Activated CD4-positive, alpha-beta T cell treated with anti-CD3 and anti-CD28 coated beads, Interleukin-2, amount 50 U/mL, for 48 hours (primary cell): ENCODE measurements around the gene MAST2.
A peak's percentile ranks its signal among the peaks of the same experiment; 100 is the strongest.
"Not testable (repeated sequence)": the region's sequence is repeated elsewhere in the genome, so short reads cannot be mapped to it uniquely, and the experiment has no call there.

Experiments used
- DNase-seq, 2 experiments: peaks; one replicate each; pipeline ENCODE4 v3.0.0-alpha.2; 2020

The MAST2 gene

DNA sequence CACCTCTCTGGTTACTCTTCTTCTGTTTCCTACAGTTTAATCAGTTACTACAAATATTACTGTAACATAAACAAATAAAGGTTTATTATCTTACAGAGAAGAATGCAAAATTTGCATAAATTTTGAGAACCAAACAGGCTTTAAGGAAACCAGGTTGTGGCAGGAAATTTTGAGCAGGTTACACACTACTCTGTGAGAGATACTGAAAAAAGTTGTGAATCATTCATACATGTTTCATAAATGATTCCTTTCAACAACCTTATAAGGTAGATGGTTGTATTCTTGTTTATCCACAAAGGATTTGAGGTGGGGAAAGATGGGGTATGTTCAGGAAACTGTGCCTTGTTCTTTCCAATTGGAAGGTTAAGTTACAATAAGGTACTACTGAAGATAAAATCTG is 58.6 kb downstream of the MAST2 start:
- DNase-seq = no peak

DNA sequence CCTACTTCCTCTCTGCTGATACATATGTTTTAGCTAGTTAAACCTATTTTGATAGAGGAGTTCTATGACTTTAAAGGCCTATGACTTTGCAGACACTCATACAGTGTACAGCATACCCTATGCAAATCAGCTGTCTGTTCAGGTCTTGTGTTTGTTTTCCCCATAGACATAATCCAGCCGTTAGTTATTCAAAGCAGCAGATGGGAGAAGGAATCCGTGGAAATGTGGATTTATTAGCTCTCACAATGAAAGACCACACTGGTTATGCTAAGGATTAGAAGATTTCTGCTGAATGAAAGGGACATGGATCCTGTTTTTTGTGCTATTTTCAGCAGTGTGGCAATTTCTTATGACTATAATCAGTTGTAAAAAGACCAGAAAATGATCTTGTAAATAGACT is 59.8 kb downstream of the MAST2 start:
- DNase-seq = no peak

DNA sequence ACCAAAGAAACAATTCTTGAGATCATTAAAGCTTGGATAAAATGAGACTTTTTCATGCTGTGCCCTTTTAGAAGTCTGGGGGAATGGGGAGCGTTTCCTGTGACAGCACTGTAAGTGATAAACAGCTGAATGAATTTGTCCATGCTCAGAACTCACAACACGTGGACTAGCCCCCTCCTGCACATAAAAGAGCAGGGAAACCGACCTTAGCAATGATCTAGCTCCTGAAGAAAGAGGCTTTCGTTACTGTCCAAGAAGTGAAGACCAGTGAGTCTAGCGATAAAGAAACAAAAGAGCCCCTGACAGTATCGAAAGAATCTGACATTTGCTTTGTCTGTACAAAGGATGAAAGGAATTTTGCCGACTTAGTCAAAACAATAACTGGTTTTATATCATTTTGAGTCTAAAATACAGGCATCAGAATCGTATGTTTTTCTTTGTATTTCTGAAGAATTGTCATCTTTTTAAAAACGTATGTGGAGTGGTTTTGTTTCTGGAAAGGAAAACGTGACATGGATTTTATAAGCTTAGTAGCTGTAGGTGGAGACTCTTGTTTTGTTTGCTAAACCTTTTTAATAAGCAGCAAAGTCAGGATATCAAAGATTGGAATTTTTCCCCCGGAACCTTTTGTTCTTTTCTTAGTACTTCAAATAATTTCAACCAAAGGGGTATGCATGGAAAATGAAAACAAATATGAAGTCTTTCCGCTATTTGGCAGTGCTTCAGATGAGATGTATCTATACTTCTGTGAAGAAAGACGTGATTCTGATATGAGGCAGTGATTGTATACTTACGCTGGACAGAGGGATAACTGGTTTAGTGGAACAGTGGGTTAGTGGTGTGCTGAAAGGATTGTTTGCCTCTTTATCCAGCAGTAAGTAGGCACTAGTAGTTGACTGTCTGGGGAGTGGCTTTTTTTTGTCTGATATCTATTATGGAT is 61.0 kb downstream of the MAST2 start:
- DNase-seq = no peak

DNA sequence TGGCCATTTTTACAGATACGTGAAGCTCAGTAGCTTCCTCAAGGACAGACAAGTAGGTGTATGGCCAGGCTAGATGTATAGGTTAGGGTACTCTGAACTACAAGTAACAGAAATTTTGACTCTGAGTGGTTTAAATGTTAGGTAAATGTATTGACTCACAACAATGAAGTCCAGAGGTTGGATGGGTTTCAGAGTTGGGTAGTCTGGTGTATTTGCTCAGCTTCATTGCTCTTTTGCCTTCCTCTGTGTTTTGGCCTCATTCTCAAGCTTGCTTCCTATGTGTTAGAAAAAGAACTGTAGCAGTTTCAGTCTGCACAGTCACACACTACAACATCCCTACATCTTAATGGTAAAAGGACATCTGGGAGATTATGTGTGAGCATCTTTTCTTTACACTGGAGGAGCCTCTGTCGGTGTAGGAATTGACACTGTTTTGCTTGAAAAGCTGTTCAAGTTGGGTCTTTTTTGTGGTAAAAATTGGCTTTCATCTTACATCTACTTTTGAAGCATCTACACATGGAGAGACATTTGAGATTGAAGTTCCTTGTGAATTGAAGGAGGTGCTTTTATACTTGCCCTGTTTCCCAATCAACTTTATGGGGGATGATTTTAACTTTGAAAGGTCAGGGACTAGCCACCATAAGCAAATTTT is 64.4 kb downstream of the MAST2 start:
- no peak for DNase-seq

DNA sequence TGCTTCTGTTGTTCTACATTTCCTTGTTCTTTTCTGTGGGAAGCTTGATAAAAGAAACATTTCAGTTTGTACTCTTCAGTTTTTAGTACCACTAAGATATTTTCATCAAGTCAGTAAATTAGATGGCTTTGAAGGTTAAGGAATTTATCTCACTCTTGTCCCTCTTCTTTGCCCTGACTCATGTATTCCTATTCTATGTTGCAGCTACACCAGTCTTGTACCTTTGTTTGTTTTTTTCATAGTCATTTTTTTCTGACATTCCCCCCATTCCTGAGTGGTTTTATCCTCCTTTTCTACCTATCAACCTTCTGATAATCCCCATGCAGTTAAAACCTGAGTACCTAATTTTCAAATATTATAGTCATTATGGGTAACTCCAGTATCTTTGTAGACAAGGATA is 65.4 kb downstream of the MAST2 start:
- DNase-seq = no peak

DNA sequence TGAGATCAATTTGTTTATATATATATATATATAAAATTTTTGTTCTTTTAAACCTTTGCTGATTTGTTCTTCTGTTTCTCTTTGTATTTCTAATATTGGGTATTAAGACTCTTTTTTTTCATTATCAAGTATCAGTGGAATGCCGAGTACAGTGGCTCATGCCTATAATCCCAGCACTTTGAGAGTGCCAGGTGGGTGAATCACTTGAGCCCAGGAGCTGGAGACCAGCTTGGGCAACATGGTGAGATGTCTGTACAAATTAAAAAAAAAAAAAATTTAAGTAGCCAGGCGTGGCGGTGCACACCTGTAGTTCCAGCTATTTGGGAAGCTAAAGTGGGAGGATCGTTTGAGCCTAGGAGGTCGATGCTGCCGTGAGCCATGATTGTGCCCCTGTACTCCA is 67.1 kb downstream of the MAST2 start:
- DNase-seq = no peak

DNA sequence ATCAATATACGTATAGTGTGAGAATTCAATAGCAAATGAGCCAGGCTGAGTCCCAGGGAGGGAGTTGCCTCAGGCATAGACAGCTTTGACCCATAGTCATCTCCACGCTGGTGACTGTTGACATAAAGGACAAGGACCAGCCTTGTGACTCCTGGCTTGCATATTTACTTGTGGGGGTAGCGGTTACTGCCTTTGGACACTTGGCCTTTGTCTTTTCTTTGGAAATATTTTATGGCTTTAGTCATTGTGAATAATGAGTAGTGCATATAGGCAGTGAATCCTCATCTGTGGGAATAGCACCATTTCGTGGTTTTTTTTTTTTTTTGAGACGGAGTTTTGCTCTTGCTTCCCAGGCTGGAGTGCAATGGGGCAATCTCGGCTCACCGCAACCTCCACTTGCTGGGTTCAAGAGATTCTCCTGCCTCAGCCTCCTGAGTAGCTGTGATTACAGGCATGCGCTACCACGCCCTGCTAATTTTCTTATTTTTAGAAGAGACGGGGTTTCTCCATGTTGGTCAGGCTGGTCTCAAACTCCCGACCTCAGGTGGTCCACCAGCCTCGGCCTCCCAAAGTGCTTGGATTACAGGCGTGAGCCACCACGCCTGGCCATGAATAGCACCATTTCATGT is 68.9 kb downstream of the MAST2 start:
- DNase-seq = not testable (repeated sequence)

DNA sequence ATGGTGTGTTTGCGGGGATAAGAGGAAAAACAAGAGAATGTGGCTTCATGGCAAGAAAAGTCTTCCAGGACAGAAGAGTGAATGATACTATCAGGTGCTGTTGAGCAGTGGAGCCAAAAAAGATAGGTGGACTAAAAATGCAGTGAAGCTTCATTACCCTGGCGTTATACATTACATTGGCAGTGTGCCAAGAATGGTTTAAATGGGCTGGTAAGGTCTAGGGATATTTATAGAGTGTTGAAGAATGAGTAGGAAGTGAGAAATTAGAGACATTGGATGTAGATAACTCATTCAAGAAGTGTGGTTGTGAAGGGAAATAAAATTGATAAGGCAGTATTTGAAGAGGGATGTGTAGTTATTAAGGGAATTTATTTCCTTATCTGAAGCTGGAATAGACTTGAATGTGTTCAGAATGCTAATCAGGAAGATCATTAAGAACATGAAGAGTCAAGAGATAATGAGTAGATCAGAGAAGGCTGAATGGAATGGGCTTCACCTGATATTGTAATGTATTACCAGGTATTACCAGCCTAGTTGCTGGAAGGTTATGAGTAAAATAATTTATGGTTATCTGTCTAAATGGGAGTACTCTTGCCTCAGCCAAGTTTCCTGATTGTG is 72.7 kb downstream of the MAST2 start:
- DNase-seq = no peak

DNA sequence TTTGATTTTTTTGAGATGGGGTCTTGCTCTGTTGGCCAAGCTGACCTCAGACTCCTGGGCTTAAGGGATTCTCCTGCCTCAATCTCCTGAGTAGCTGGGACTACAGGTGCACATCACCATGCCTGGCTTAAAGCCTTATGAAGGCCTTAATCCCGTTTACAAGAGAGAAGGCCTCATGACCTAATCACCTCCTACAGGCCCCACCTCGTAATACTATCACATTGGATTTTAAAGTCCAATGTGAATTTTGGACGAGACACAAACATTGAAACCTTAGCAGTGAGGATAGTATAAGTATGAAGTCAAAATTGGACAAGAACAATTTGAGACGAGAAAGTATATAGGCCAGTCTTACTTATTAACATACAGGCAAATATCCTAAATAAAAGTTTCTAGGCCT is 73.9 kb downstream of the MAST2 start:
- DNase-seq = no peak

DNA sequence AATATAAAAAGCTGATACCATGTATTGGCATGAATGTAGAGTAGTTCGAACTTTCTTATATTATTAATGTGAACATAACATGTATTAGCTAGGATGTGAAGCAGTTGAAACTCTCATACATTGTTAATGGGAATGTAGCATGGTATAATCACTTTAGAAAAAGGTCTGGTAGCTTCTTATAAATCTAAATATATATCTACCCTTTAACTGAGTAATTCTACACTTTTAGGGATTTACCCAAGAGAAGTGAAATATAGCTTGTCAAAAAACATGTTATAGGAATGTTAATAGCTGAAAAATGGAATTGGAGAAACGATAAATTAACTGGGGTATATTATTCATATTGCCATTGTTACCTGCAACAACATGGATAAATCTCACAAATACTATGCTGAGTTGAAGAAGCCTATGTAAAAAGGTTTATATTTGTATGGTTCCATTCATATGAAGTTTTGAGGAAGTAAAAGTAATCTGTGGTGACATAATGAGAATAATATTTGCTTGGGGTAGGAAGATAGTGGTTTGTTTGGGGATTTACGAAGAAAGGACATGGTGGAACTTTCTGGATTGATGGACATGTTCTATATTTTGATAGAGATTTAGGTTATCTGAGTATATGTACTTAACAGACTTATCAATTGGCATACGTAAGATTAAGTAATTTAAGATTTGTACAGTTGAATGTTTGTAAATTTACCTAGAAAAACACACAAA is 76.6 kb downstream of the MAST2 start:
- no peak for DNase-seq

DNA sequence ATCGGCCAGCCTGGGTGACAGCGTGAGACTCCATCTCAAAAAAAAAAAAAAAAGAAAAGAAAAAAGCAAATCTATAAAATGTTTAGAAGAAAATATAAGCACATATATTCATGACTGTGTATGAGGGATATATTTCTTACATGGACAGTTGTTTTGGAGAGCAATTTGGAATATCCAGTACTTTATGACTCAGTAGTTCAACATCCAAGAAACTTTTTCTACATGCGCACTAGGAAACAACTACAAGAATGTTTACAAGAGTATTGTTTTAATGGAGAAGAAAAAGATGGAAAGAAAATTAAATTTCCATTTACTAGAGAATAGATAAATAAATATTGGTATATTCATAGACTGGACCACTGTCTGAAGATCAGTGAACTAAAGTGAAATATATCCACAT is 77.5 kb downstream of the MAST2 start:
- DNase-seq = no peak

DNA sequence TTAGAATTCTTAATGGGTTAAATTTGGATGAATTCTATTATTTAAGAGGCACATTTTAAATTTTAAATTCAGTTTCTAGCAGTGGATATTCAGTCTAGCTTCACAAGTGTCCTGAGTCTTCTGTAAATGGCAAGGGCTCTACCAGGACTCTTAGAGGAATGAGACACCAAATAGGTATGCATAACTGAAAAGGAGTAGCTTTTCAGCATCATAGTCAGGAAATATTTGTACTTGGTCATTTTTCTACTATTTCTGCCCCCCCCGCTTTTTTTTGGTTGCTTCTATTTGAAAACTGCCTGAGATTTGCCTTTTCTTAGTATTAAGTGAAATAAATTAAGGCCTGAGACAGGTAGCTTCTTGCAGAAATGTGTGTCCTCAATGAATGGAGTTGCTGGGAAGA is 80.2 kb downstream of the MAST2 start:
- no peak for DNase-seq

DNA sequence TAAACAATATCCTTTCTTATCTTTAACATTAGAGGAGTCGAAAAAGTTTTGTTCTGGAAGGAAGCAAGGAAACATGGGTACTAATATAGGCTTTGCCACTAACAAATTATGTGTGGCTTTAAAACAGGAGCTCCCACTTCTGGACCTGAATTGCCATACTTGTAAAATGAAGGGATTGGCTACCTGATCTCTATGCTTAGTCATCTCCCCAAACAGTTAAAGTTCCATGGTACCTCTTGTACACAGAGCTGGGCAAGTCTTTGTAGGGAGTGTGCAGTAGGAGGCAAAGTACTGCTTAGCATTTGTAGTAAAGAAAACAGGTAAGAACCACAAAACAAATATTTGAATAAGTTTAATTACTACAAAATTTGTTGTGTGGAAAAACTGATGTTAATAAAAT is 81.3 kb downstream of the MAST2 start:
- no peak for DNase-seq

DNA sequence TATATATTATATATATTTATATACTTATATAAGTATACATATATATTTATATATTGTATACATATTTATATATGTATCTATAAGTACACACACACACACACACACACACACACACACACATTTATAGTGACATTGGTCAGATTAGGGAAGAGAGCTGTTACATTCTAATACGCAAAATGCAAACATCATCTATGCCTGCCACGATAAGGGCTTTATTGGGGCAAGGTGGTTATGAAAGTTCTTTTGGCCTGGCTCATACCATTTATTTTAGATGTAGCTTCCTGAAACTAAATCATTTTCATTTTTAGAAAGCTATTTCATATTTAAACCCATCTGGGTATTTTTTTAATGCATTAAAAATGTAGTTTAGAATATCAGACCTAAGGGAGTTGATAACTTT is 82.8 kb downstream of the MAST2 start:
- no peak for DNase-seq

DNA sequence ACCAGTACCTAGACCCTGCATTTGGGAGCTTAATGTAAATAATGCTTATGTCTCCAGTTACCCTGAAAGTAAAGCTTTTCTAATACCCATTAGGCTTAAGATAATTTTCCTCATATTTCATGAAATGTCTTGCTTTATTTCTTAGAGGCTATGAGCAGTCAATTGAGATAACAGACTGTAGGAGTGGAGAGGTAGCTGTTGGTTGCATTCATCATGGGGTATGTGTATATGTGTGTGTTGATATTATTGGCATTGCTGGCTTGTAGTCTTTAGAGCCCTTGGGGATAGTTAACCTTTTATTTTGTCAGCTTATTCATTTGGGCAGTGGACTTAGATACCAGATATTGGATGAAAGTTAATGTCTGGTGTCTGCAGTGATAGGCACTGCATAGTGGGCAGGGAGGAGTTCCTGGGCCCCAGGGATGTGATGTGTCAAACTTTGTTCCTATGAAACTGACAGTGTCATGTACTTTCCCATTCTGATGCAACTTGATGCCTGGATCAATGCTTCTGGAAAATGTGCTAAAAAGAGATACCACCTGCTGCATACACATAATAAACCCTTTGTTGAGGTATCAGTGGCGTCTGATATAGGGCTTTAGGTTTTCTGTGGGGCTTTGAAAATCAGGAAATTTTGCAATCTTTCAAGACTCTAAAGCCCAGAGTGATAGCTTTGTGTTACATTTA is 83.9 kb downstream of the MAST2 start:
- DNase-seq = peak; percentile 16 to 32

DNA sequence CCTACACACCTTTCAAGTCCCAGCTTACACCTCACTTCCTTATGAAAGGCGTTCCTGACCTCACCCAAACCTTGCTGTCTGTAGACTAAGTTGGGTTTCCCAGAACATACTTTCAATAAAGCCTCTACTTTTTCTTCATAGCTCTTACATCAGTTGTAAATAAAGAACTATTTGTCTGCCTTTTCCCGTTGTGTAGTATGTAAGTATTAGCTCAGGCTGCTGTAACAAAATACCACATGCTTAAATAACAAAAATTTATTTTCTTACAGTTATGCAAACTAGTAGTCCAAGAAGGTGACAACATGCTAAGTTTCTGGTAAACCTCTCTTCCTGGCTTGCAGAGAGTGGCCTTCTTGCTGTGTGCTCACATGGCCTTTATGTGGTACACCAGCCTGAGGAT is 86.7 kb downstream of the MAST2 start:
- DNase-seq = no peak

DNA sequence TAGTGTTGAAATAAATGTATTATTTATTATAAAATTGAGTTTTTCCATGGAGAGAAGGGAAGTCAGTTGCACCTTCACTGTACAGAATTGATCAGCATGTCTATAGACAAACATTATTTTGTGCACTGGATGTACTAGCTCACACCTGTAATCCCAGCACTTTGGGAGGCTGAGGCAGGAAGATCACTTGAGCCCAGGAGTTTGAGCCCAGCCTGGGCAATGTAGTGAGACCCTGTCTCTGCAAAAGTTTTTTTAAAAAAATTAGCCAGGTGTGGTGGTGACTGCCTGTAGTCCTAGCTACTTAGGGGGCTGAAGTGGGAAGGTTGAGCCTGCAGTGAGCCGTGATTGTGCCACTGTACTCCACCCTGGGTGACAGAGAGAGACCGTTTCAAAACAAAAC is 87.7 kb downstream of the MAST2 start:
- no peak for DNase-seq

DNA sequence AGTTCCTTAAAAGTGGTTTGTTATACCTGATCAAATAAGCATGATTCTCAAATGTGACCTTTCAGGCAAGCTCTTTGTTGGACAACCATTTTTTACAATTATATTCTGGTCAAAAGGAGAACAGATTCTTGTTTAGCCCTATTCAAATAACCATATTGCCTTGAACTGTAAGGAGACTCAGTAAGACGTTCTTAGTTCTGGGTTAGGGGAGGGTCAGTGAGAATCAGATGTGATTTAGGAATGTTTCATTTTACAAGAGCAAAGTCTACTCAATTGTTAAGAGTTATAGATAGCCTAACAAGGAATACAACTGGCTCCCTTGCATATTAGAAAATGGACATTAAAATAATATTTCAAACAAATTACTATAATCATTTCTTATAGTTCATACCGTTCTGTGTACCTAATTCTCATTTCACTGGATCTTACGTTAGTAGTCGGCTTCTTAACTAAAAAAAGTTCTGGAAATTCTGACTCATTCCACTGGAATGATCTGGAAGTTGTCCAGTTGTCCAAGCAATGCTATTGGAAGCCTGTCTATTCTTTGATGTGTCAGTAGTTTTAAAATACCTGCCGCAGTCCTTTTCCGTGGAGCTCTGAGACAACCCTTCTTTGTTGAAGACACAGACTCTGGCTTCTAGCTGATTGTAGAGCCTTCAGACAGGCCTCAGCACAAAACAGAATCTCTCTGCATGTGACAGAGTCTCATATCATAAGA is 88.8 kb downstream of the MAST2 start:
- DNase-seq = no peak

DNA sequence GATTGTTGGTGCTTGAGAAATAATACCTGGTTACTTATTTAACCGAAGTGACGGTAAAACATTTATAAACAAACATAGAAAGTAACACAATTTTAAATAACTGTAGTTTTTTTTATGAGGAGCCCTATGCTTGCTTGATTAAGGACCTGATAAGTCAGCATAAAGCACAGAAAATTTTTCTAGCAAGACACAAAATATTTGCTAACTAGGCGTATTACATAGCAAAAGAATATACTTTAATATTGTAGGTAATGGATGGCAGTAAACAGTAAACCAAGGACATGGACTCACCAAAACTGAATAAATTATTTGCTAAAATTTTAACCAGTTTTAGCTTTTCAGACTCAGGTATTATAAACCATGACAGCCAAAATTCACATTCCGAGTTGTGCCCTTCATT is 90.9 kb downstream of the MAST2 start:
- DNase-seq = no peak

DNA sequence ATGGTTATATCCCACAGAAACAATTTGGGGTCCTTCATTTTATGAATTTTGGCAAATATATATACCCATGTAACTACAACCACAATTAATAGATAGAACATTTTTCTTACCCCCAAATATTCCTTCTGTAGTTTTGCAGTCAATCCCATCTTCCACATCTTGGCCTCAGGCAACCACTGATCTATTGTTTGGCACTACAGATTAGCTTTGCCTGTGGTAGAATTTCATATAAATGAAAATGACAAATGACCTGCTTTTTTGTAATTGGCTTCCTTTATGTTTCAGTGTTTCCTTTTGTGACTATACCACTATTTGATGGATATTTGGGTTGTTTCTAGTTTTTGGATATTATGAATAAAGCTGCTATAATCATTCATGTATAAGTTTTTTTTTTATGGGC is 91.5 kb downstream of the MAST2 start:
- DNase-seq = no peak

DNA sequence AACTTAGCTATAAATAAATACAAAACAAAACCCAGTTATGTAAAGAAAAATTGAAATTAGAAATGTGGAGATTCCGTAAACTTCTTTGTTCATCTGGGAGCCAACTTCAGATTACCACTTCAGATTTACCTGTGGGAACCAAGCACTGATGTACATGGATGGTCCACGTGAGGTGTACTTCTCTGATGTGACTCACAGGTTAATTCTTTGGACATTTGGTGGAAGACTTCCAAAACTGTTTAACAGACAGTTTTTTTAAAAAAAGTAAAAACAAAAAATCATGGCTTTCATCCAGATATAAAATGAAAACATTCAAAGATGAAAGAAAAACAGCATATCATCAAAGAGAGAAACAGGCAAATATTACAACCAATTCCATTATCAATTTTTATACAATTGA is 92.0 kb downstream of the MAST2 start:
- no peak for DNase-seq

DNA sequence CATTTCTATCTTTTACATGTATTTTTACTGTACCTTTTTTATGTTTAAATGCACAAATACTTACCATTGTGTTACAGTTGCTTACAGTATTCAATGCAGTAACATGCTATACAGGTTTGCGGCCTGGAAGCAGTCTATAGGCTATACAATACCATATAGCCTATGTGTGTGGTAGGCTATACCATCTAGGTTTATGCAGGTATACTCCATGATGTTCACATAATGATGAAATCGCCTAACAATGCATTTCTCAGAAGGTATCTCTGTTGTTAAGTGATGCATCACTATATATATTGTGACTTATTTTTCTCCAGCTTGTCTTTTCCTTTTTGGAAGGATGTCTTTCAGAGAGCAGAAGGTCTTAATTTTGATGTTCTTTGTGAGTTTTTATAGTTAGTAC is 103.5 kb downstream of the MAST2 start:
- no peak for DNase-seq
